ENCODE measurements around the gene SRCAP.

DNA sequence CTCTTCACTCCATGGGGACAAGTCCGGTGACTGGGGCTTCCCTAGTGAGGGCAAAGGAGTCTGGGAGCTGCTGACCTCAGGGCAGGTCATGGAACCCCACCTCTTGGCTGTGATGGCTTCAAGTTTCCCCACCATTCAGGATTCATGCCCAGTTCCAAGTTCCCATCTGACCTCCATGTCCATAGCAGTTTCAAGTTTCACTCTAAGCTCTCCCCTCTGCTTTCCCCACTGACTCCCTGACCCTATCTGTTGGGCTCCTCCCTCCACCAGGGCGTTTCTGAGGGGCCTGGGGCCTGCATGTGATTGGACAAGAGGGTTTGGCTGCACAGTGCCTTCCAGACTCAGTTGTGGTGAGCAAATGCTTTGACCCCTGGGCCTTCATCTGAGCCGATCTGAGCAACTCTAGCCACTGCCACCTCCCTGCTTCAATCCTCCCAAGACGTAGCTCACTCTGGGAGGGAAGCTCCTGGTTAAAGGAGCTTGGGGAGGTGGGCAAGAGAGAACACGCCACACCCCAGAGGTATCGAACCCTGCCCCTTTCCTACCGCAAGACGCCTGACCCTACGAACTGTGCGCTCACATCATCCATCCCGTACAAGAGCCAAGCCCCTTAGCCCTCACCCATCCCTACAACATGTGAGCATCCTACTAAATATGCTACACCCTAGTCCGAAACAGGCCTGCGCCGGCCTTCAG is 79.7 kb downstream of the SRCAP start:
- TF ChIP-seq POLR2AphosphoS5 (IDR thresholded peaks at IDR 0.05) (no peak), EP300 (IDR thresholded peaks at IDR 0.05; ENCODE audit: low read depth) (no peak)

Data from transverse colon (tissue), 3 donors.